Liver (tissue), 3 donors: Measurements from ENCODE around the gene RALB.
A peak's percentile ranks its signal among the peaks of the same experiment; 100 is the strongest.

Source experiments
- EGR1 ChIP-seq, 2 donors: IDR thresholded peaks; 2 replicates each; pipeline ENCODE4 v1.6.1; 2016 to 2018; ENCODE audit warnings: antibody characterized with exemption in 2 of 2, low read depth in 2 of 2
- GABPA ChIP-seq, 2 donors: IDR thresholded peaks in 1 of 2; conservative IDR thresholded peaks in 1 of 2; 2 replicates each; pipeline ENCODE4 v1.6.1; 2016; ENCODE audit warnings: antibody characterized with exemption in 2 of 2, mild to moderate bottlenecking in 1 of 2, moderate library complexity in 1 of 2
- HNF4G ChIP-seq: IDR thresholded peaks from 2 replicates; pipeline ENCODE4 v1.6.1; 2016; ENCODE audit warnings: antibody characterized with exemption
- JUND ChIP-seq, 2 donors: IDR thresholded peaks; 2 replicates each; pipeline ENCODE4 v1.6.1; 2016; ENCODE audit warnings: antibody characterized with exemption in 2 of 2
- NR2F2 ChIP-seq: IDR thresholded peaks from 2 replicates; pipeline ENCODE4 v1.6.1; 2016; ENCODE audit warnings: antibody characterized with exemption
- RAD21 ChIP-seq, 2 donors: IDR thresholded peaks; 2 replicates each; pipeline ENCODE4 v1.6.1; 2016; ENCODE audit warnings: antibody characterized with exemption in 2 of 2, mild to moderate bottlenecking in 2 of 2
- SP1 ChIP-seq: IDR thresholded peaks from 2 replicates; pipeline ENCODE4 v1.6.1; 2018; ENCODE audit warnings: antibody characterized with exemption, mild to moderate bottlenecking
- TAF1 ChIP-seq: conservative IDR thresholded peaks from 2 replicates; pipeline ENCODE4 v1.6.1; 2016; ENCODE audit warnings: antibody characterized with exemption, mild to moderate bottlenecking
- TF ChIP-seq, protein P1 (sequence below): fragments of 150-350 bp; IDR thresholded peaks from 2 replicates; pipeline ENCODE4 v1.5.1; 2017; ENCODE audit warnings: improper control_type of control experiment, low read depth, low read length; ENCODE audit not compliant: missing input control
- TF ChIP-seq, protein P2 (sequence below): IDR thresholded peaks from 2 replicates; pipeline ENCODE4 v1.6.1; 2016; ENCODE audit warnings: antibody characterized with exemption
- TF ChIP-seq, protein P3 (sequence below): IDR thresholded peaks from 2 replicates; pipeline ENCODE4 v1.6.1; 2016; ENCODE audit warnings: antibody characterized with exemption, mild to moderate bottlenecking
- TF ChIP-seq, protein P4 (sequence below): IDR thresholded peaks from 2 replicates; pipeline ENCODE4 v1.6.1; 2016; ENCODE audit warnings: antibody characterized with exemption
- donor health status: healthy.
- donor health status: healthy.

DNA sequence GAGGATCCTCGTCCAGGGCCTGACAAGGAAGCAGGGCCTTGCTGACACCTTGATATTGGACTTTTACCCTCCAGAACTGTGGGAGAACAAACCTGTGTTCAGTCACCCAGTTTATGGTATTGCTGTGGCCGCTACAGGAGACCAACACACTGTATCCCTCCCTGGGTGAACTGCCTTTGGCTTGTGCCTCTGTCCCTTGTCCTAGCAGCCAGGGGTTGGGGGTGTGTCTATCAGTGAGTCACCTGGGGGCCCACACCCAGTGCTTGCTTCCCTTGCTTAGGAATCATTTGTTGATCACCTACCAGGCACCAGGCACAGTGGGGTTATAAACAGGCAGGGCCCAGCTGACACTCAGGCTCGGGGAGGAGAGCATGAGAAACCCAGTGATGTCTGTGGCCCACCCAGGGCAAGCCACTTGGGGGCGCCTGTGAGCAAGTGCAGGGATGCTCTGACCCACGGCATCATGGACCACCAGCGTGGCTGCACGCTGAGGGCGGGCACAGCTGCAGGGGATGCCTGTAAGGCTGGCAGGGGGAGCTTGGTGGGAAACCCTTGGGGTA, 46.5 kb upstream of the RALB start:
- TF ChIP-seq, protein P1, sequence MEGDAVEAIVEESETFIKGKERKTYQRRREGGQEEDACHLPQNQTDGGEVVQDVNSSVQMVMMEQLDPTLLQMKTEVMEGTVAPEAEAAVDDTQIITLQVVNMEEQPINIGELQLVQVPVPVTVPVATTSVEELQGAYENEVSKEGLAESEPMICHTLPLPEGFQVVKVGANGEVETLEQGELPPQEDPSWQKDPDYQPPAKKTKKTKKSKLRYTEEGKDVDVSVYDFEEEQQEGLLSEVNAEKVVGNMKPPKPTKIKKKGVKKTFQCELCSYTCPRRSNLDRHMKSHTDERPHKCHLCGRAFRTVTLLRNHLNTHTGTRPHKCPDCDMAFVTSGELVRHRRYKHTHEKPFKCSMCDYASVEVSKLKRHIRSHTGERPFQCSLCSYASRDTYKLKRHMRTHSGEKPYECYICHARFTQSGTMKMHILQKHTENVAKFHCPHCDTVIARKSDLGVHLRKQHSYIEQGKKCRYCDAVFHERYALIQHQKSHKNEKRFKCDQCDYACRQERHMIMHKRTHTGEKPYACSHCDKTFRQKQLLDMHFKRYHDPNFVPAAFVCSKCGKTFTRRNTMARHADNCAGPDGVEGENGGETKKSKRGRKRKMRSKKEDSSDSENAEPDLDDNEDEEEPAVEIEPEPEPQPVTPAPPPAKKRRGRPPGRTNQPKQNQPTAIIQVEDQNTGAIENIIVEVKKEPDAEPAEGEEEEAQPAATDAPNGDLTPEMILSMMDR = peak; percentile 14
- TF ChIP-seq, protein P2, sequence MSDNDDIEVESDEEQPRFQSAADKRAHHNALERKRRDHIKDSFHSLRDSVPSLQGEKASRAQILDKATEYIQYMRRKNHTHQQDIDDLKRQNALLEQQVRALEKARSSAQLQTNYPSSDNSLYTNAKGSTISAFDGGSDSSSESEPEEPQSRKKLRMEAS = no peak
- TF ChIP-seq, protein P3, sequence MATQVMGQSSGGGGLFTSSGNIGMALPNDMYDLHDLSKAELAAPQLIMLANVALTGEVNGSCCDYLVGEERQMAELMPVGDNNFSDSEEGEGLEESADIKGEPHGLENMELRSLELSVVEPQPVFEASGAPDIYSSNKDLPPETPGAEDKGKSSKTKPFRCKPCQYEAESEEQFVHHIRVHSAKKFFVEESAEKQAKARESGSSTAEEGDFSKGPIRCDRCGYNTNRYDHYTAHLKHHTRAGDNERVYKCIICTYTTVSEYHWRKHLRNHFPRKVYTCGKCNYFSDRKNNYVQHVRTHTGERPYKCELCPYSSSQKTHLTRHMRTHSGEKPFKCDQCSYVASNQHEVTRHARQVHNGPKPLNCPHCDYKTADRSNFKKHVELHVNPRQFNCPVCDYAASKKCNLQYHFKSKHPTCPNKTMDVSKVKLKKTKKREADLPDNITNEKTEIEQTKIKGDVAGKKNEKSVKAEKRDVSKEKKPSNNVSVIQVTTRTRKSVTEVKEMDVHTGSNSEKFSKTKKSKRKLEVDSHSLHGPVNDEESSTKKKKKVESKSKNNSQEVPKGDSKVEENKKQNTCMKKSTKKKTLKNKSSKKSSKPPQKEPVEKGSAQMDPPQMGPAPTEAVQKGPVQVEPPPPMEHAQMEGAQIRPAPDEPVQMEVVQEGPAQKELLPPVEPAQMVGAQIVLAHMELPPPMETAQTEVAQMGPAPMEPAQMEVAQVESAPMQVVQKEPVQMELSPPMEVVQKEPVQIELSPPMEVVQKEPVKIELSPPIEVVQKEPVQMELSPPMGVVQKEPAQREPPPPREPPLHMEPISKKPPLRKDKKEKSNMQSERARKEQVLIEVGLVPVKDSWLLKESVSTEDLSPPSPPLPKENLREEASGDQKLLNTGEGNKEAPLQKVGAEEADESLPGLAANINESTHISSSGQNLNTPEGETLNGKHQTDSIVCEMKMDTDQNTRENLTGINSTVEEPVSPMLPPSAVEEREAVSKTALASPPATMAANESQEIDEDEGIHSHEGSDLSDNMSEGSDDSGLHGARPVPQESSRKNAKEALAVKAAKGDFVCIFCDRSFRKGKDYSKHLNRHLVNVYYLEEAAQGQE = no peak
- TF ChIP-seq TAF1 (no peak), EGR1 (IDR thresholded peaks at IDR 0.05; ENCODE audit: low read depth in 2 of 2) (no peak), NR2F2 (no peak), HNF4G (no peak), SP1 (no peak), JUND (IDR thresholded peaks at IDR 0.05) (no peak), GABPA (IDR thresholded peaks at IDR 0.05 in 1 of 2, conservative IDR thresholded peaks at IDR 0.05 in 1 of 2) (no peak), RAD21 (IDR thresholded peaks at IDR 0.05) (peak; percentile 5 to 48)
- TF ChIP-seq, protein P4, sequence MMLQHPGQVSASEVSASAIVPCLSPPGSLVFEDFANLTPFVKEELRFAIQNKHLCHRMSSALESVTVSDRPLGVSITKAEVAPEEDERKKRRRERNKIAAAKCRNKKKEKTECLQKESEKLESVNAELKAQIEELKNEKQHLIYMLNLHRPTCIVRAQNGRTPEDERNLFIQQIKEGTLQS = no peak
